Heart left ventricle (tissue), 13 donors: ENCODE data around the gene SLC25A43.
"Not testable (repeated sequence)": the region's sequence is repeated elsewhere in the genome, so short reads cannot be mapped to it uniquely, and the experiment has no call there.

ENCODE experiments used
- POLR2A ChIP-seq, 2 donors: fragments of 450-650 bp; IDR thresholded peaks; one replicate each; pipeline ENCODE4 v1.6.1; 2017; ENCODE audit warnings: antibody characterized with exemption in 2 of 2, mild to moderate bottlenecking in 2 of 2, moderate library complexity in 2 of 2
- TF ChIP-seq, protein P1 (sequence below), 12 donors: fragments of 200-600 bp; sonication (generic) in 4 of 12; IDR thresholded peaks; one replicate each; pipeline versions ENCODE4 v1.5.0 to v1.8.0; 2018 to 2022; ENCODE audit warnings: antibody characterized with exemption in 12 of 12, mild to moderate bottlenecking in 5 of 12
- donor health status: ischemic (EF 13 %, LVEDD 7.1; RV severe dilation, severe dysfunction).
- donor health status: DM: no; HTN: yes; CAD: no.
- donor health status: DM: no; HTN: no; CAD: no.
- donor health status: ischemic (EF 25% LVEDD 6.9; RV normal size, moderate dysfunction).
- donor health status: ischemic (EF 25% LVEDD 5.7; RV mildly dilated, moderate dysfunction).
- donor health status: ischemic (EF 35%, LVEDD 5.7; RV mildly dilated, moderate dysfunction).
- donor health status: nonischemic (EF 11% LVEDD 7.7; RV severe dilation, severe dysfunction).
- donor health status: DM: yes; HTN: yes; CAD: no.
- donor health status: PGD.
- donor health status: ischemic (EF 29% LVEDD 5.4; RV normal size, mild dysfunction).
- donor health status: nonischemic (EF 23%, LVEDD 6.1; RV moderate dilation, normal function).

DNA sequence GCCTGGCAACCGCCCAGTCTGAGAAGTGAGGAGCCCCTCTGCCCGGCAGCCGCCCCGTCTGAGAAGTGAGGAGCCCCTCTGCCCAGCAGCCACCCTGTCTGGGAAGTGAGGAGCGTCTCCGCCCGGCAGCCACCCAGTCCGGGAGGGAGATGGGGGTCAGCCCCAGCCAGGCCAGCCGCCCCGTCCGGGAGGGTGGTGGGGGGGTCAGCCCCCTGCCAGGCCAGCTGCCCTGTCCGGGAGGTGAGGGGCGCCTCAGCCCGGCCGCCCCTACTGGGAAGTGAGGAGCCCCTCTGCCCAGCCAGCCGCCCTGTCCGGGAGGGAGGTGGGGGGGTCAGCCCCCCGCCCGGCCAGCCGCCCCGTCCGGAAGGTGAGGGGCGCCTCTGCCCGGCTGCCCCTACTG lies 37.1 kb upstream of the SLC25A43 start:
- TF ChIP-seq, protein P1, sequence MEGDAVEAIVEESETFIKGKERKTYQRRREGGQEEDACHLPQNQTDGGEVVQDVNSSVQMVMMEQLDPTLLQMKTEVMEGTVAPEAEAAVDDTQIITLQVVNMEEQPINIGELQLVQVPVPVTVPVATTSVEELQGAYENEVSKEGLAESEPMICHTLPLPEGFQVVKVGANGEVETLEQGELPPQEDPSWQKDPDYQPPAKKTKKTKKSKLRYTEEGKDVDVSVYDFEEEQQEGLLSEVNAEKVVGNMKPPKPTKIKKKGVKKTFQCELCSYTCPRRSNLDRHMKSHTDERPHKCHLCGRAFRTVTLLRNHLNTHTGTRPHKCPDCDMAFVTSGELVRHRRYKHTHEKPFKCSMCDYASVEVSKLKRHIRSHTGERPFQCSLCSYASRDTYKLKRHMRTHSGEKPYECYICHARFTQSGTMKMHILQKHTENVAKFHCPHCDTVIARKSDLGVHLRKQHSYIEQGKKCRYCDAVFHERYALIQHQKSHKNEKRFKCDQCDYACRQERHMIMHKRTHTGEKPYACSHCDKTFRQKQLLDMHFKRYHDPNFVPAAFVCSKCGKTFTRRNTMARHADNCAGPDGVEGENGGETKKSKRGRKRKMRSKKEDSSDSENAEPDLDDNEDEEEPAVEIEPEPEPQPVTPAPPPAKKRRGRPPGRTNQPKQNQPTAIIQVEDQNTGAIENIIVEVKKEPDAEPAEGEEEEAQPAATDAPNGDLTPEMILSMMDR (IDR thresholded peaks at IDR 0.05) = not testable (repeated sequence)
- not testable (repeated sequence) for TF ChIP-seq POLR2A (IDR thresholded peaks at IDR 0.05)
